Panc1 (cell line): ENCODE results near the gene RIN1. TPM values are rescaled to one million over a fixed set of nuclear protein-coding genes. Genes with fewer than 3 reads are reported as not detected.

ENCODE experiments used
- ATAC-seq: fragments of 200-7000 bp; cut with Tn5 transposase; 2 replicates; pipeline ENCODE4 v1.9.1; 2020; ENCODE audit warnings: mild to moderate bottlenecking, moderate library complexity
- BruUV-seq: library from RNA; stranded (reverse); fragments of 400-500 nt; replicated peaks from 2 replicates; lab custom pipeline; 2021; lab: Mats Ljungman, UMichigan
- CTCF ChIA-PET: fragments of 300-600 bp; sonication (Branson Sonifier 250); formaldehyde crosslinking; loops from one replicate; lab custom pipeline; 2022; ENCODE audit warnings: antibody characterized with exemption; lab: Charles Lee
- POLR2A ChIA-PET: fragments of 300-600 bp; sonication (Branson Sonifier 250); formaldehyde crosslinking; loops from one replicate; lab custom pipeline; 2022; ENCODE audit warnings: antibody characterized with exemption; lab: Charles Lee
- DNase-seq: peaks from one replicate; pipeline ENCODE4 v3.0.0-alpha.2; 2010; ENCODE audit warnings: low read depth, low spot score
- H3K27ac ChIP-seq: 2 replicates; pipeline ENCODE4 v1.5.1; 2011; ENCODE audit warnings: mild to moderate bottlenecking, low read length, inconsistent platforms
- H3K27me3 ChIP-seq: fragments of 200-500 bp; sonication (Bioruptor generic); 2 replicates; pipeline ENCODE4 v1.6.0; 2014; ENCODE audit warnings: low read length, inconsistent platforms; ENCODE audit not compliant: control insufficient read depth, insufficient read depth
- H3K36me3 ChIP-seq: fragments of 200-500 bp; sonication (Bioruptor generic); 2 replicates; pipeline ENCODE4 v1.5.1; 2014; ENCODE audit warnings: inconsistent platforms, mild to moderate bottlenecking, low read length, moderate library complexity; ENCODE audit not compliant: control insufficient read depth, insufficient read depth
- H3K4me1 ChIP-seq: 2 replicates; pipeline ENCODE4 v1.5.1; 2011; ENCODE audit warnings: inconsistent platforms, mild to moderate bottlenecking, low read length, moderate library complexity; ENCODE audit not compliant: control insufficient read depth, insufficient read depth
- H3K4me3 ChIP-seq, 2 experiments: 2 replicates each; pipeline ENCODE4 v1.5.1; 2011 to 2012; ENCODE audit warnings: low read depth in 2 of 2, low read length in 2 of 2, mild to moderate bottlenecking in 2 of 2, inconsistent platforms in 1 of 2, moderate library complexity in 1 of 2
- H3K9me3 ChIP-seq: fragments of 200-500 bp; sonication (Bioruptor generic); 2 replicates; pipeline ENCODE4 v1.5.1; 2014; ENCODE audit warnings: low read depth, mild to moderate bottlenecking, inconsistent platforms, low read length, moderate library complexity; ENCODE audit not compliant: control insufficient read depth, insufficient read depth
- POLR2AphosphoS5 ChIP-seq: IDR thresholded peaks from 2 replicates; pipeline ENCODE4 v1.6.1; 2012; ENCODE audit warnings: mild to moderate bottlenecking, low read depth, low read length, moderate library complexity
- SIN3A ChIP-seq: IDR thresholded peaks from 2 replicates; pipeline ENCODE4 v1.6.1; 2012; ENCODE audit warnings: low read depth, mild to moderate bottlenecking, low read length, moderate library complexity, borderline replicate concordance; ENCODE audit not compliant: insufficient read depth
- TCF7L2 ChIP-seq: IDR thresholded peaks from 2 replicates; pipeline ENCODE4 v1.6.1; 2011; ENCODE audit warnings: mild to moderate bottlenecking, low read depth, low read length, inconsistent platforms
- in situ Hi-C: cut with HindIII; loops from 2 replicates; pipeline ENCODE4 v1.10.0; 2016; ENCODE audit warnings: low sequenced_read_pairs, low pct_unique_long_range_greater_than_20kb
- intact Hi-C: fragments of 100-400 bp; cut with micrococcal nuclease; formaldehyde crosslinking; loops from one replicate; pipeline ENCODE4 v1.10.0; 2022; ENCODE audit not compliant: unreplicated experiment
- total RNA-seq: library from RNA; stranded (reverse); gene quantifications from one replicate; pipeline ENCODE4 v1.2.1, GENCODE V29; 2021; ENCODE audit not compliant: unreplicated experiment
- TF ChIP-seq, protein P1 (sequence below), 2 experiments: IDR thresholded peaks; 2 replicates each; pipeline ENCODE4 v1.6.1; 2011 to 2012; ENCODE audit warnings: low read depth in 2 of 2, control low read depth in 1 of 2, low read length in 1 of 2, mild to moderate bottlenecking in 1 of 2, moderate library complexity in 1 of 2; ENCODE audit not compliant: insufficient read depth in 1 of 2
- TF ChIP-seq, protein P2 (sequence below): fragments of 450-650 bp; IDR thresholded peaks from 2 replicates; pipeline ENCODE4 v1.5.1; 2017; ENCODE audit warnings: mild to moderate bottlenecking

RIN1 gene
- total RNA-seq, 1 experiment from 2014 or later: 21.7 TPM

DNA sequence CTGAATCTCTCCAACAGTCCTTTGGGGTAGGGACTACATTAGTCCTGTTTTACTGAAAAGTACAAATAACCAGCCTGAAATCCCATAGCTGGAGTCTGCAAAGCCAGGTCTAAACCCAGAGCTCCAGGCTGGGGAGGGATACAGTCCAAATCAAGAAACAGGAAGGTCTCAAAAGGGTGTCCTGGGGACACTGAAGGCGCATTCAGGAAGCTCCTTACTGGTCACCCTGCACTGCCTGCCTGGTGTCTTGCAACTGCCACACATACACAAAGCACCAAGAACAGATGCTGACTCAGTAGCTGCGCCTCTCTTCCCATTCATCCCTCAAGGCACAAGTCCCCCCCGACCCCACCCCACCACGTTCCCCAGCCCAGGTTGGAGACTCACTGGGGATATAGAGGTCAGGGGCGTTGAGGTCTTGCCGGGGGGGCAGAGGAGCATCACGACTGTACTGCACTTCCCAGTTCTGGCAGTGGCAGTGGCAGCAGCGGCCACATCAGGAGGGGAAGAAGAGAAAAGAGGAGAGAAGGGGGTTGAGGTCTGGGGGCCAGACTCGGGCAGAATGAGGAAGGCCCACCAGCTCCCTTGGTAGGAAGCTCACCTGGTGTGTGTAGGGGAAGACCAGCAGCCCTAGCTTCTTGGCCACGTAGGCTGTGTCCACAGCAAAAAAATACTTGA, 48.9 kb downstream of the RIN1 start:
- H3K27me3 ChIP-seq: no peaks in the 10 kb centered on the region
- no peaks in the 10 kb centered on the region for H3K9me3 ChIP-seq
- H3K4me1 ChIP-seq: peaks cover 32% of the 10 kb centered on the region
- POLR2A ChIA-PET: interaction anchor here (0.6 kb wide), 1 partner anchor 12 kb away, joined by 6 read pairs; no protein-coding TSS in a partner anchor
- TF ChIP-seq SIN3A: no peak
- TF ChIP-seq TCF7L2: no peak
- no peak for TF ChIP-seq POLR2AphosphoS5
- TF ChIP-seq, protein P1, sequence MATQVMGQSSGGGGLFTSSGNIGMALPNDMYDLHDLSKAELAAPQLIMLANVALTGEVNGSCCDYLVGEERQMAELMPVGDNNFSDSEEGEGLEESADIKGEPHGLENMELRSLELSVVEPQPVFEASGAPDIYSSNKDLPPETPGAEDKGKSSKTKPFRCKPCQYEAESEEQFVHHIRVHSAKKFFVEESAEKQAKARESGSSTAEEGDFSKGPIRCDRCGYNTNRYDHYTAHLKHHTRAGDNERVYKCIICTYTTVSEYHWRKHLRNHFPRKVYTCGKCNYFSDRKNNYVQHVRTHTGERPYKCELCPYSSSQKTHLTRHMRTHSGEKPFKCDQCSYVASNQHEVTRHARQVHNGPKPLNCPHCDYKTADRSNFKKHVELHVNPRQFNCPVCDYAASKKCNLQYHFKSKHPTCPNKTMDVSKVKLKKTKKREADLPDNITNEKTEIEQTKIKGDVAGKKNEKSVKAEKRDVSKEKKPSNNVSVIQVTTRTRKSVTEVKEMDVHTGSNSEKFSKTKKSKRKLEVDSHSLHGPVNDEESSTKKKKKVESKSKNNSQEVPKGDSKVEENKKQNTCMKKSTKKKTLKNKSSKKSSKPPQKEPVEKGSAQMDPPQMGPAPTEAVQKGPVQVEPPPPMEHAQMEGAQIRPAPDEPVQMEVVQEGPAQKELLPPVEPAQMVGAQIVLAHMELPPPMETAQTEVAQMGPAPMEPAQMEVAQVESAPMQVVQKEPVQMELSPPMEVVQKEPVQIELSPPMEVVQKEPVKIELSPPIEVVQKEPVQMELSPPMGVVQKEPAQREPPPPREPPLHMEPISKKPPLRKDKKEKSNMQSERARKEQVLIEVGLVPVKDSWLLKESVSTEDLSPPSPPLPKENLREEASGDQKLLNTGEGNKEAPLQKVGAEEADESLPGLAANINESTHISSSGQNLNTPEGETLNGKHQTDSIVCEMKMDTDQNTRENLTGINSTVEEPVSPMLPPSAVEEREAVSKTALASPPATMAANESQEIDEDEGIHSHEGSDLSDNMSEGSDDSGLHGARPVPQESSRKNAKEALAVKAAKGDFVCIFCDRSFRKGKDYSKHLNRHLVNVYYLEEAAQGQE (IDR thresholded peaks at IDR 0.05; ENCODE audit: insufficient read depth in 1 of 2, low read depth in 2 of 2, low read length in 1 of 2): no peak
- TF ChIP-seq, protein P2, sequence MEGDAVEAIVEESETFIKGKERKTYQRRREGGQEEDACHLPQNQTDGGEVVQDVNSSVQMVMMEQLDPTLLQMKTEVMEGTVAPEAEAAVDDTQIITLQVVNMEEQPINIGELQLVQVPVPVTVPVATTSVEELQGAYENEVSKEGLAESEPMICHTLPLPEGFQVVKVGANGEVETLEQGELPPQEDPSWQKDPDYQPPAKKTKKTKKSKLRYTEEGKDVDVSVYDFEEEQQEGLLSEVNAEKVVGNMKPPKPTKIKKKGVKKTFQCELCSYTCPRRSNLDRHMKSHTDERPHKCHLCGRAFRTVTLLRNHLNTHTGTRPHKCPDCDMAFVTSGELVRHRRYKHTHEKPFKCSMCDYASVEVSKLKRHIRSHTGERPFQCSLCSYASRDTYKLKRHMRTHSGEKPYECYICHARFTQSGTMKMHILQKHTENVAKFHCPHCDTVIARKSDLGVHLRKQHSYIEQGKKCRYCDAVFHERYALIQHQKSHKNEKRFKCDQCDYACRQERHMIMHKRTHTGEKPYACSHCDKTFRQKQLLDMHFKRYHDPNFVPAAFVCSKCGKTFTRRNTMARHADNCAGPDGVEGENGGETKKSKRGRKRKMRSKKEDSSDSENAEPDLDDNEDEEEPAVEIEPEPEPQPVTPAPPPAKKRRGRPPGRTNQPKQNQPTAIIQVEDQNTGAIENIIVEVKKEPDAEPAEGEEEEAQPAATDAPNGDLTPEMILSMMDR: no peak
- H3K4me3 ChIP-seq: peak overlapping the region; percentile 83 to 86
- CTCF ChIA-PET: no interaction called here
- ATAC-seq (no peak), DNase-seq (no peak)
- no TSS peak for BruUV-seq
- intact Hi-C loops (no loop called here), in situ Hi-C loops (no loop called here)
- peak overlapping the region; percentile 98 for H3K27ac ChIP-seq
- H3K36me3 ChIP-seq: no peaks in the 10 kb centered on the region; the same call in none of the 2 replicates

DNA sequence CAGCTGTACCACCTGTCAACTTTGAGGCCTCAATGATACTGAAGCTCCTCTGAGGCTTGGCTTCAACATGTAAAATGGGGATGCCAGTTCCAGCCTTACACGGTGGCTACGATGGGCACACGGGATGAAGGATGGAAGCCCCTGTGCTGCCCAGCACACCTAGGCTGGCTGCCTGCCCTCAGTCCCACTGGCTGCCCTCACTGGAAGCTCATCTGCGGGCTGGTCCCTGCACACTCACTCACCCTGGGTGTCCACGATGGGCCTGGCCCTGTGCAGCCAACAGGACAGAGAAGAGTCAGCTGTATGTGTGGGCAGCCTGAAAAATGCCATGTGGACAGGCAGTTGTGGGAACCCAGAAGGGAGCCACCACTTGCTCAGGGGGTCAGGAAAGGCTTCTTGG, 49.5 kb downstream of the RIN1 start:
- no peak overlapping the region for H3K4me3 ChIP-seq
- intact Hi-C loops (no loop called here), in situ Hi-C loops (no loop called here)
- TF ChIP-seq TCF7L2 (no peak), SIN3A (no peak), POLR2AphosphoS5 (peak; percentile 32; the same call in 1 of the 2 replicates)
- TF ChIP-seq, protein P1 (IDR thresholded peaks at IDR 0.05; ENCODE audit: insufficient read depth in 1 of 2, low read depth in 2 of 2, low read length in 1 of 2): no peak
- TF ChIP-seq, protein P2: no peak
- ChIA-PET CTCF (no interaction called here), POLR2A (no interaction called here)
- H3K4me1 ChIP-seq: peaks cover 34% of the 10 kb centered on the region
- H3K27ac ChIP-seq: no peak overlapping the region
- no peaks in the 10 kb centered on the region; the same call in none of the 2 replicates for H3K36me3 ChIP-seq
- H3K9me3 ChIP-seq: no peaks in the 10 kb centered on the region
- no peak for ATAC-seq
- H3K27me3 ChIP-seq: no peaks in the 10 kb centered on the region
- BruUV-seq: no TSS peak
- DNase-seq: no peak
